HG03159 (cell line): Measurements from ENCODE around the gene USP17L17.
"Not testable (repeated sequence)": the region's sequence is repeated elsewhere in the genome, so short reads cannot be mapped to it uniquely, and the experiment has no call there.

ENCODE experiments used
- ATAC-seq: cut with Tn5 transposase; IDR thresholded peaks from one replicate; pipeline ENCODE4 v1.9.1; 2021; ENCODE audit warnings: mild to moderate bottlenecking, moderate library complexity; ENCODE audit not compliant: unreplicated experiment

The USP17L17 gene, protein sequence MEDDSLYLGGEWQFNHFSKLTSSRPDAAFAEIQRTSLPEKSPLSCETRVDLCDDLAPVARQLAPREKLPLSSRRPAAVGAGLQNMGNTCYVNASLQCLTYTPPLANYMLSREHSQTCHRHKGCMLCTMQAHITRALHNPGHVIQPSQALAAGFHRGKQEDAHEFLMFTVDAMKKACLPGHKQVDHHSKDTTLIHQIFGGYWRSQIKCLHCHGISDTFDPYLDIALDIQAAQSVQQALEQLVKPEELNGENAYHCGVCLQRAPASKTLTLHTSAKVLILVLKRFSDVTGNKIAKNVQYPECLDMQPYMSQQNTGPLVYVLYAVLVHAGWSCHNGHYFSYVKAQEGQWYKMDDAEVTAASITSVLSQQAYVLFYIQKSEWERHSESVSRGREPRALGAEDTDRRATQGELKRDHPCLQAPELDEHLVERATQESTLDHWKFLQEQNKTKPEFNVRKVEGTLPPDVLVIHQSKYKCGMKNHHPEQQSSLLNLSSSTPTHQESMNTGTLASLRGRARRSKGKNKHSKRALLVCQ

DNA sequence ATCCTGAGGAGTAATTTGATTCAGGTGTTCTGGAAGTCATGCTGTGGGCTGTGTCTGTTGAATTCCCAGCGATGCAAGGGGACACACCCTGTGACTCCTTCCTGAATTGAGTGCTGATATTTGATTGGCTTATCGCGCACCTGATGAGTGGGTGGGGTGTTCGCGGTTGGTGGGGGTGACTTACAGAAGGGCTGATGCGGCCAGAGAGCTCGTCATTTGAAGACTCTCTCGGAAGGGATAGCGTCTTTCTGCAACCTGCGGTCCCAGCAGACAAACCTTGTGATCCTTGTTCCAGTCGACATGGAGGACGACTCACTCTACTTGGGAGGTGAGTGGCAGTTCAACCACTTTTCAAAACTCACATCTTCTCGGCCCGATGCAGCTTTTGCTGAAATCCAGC lies at the start of gene USP17L17:
USP17L17 (plus strand) TSS at position 301 of the 400 bp plus-strand sequence; CDS start at position 301, 0 bp downstream.
- ATAC-seq: not testable (repeated sequence)

DNA sequence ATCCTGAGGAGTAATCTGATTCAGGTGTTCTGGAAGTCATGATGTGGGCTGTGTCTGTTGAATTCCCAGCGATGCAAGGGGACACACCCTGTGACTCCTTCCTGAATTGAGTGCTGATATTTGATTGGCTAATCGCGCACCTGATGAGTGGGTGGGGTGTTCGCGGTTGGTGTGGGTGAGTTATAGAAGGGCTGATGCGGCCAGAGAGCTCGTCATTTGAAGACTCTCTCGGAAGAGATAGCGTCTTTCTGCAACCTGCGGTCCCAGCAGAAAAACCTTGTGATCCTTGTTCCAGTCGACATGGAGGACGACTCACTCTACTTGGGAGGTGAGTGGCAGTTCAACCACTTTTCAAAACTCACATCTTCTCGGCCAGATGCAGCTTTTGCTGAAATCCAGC lies 33.3 kb upstream of the USP17L17 start, which contains the start of gene USP17L10:
USP17L10 (plus strand) TSS at position 301 of the 400 bp plus-strand sequence; CDS start at position 301, 0 bp downstream.
- ATAC-seq: not testable (repeated sequence)

DNA sequence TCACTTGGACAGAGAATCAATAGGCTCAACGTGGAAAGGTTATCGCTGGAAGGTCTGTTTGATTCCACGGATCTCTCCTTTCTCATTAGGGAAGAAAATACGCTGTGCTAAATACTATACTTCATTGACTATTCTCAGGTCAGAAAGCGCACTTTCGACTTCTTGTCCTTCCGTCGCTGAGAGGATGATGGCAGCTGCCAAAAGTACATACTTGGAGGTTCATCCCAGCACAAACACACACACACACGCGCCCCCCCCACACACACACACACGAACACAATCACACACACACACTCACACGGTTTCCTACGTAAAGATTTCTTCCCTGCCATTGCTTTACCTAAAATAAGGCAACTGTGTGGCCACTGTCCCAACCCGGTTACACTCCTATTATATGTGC lies 29.0 kb upstream of the USP17L17 start:
- not testable (repeated sequence) for ATAC-seq

DNA sequence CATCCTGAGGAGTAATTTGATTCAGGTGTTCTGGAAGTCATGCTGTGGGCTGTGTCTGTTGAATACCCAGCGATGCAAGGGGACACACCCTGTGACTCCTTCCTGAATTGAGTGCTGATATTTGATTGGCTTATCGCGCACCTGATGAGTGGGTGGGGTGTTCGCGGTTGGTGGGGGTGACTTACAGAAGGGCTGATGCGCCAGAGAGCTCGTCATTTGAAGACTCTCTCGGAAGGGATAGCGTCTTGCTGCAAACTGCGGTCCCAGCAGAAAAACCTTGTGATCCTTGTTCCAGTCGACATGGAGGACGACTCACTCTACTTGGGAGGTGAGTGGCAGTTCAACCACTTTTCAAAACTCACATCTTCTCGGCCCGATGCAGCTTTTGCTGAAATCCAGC lies 28.6 kb upstream of the USP17L17 start, which contains the start of gene USP17L11:
USP17L11 (plus strand) TSS at position 301 of the 400 bp plus-strand sequence; CDS start at position 301, 0 bp downstream.
- ATAC-seq: not testable (repeated sequence)

DNA sequence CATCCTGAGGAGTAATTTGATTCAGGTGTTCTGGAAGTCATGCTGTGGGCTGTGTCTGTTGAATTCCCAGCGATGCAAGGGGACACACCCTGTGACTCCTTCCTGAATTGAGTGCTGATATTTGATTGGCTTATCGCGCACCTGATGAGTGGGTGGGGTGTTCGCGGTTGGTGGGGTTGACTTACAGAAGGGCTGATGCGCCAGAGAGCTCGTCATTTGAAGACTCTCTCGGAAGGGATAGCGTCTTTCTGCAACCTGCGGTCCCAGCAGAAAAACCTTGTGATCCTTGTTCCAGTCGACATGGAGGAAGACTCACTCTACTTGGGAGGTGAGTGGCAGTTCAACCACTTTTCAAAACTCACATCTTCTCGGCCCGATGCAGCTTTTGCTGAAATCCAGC lies 23.8 kb upstream of the USP17L17 start, which contains the start of gene USP17L12:
USP17L12 (plus strand) TSS at position 301 of the 400 bp plus-strand sequence; CDS start at position 301, 0 bp downstream.
- not testable (repeated sequence) for ATAC-seq

DNA sequence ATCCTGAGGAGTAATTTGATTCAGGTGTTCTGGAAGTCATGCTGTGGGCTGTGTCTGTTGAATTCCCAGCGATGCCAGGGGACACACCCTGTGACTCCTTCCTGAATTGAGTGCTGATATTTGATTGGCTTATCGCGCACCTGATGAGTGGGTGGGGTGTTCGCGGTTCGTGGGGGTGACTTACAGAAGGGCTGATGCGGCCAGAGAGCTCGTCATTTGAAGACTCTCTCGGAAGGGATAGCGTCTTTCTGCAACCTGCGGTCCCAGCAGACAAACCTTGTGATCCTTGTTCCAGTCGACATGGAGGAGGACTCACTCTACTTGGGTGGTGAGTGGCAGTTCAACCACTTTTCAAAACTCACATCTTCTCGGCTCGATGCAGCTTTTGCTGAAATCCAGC lies 19.1 kb upstream of the USP17L17 start, which contains the start of gene USP17L13:
USP17L13 (plus strand) TSS at position 301 of the 400 bp plus-strand sequence; CDS start at position 301, 0 bp downstream.
- ATAC-seq: not testable (repeated sequence)

DNA sequence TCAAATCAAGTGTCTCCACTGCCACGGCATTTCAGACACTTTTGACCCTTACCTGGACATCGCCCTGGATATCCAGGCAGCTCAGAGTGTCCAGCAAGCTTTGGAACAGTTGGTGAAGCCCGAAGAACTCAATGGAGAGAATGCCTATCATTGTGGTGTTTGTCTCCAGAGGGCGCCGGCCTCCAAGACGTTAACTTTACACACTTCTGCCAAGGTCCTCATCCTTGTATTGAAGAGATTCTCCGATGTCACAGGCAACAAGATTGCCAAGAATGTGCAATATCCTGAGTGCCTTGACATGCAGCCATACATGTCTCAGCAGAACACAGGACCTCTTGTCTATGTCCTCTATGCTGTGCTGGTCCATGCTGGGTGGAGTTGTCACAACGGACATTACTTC lies 13.4 kb upstream of the USP17L17 start:
- ATAC-seq: not testable (repeated sequence)

DNA sequence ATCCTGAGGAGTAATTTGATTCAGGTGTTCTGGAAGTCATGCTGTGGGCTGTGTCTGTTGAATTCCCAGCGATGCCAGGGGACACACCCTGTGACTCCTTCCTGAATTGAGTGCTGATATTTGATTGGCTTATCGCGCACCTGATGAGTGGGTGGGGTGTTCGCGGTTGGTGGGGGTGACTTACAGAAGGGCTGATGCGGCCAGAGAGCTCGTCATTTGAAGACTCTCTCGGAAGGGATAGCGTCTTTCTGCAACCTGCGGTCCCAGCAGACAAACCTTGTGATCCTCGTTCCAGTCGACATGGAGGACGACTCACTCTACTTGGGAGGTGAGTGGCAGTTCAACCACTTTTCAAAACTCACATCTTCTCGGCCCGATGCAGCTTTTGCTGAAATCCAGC lies 9.6 kb upstream of the USP17L17 start, which contains the start of gene USP17L15:
USP17L15 (plus strand) TSS at position 301 of the 400 bp plus-strand sequence; CDS start at position 301, 0 bp downstream.
- not testable (repeated sequence) for ATAC-seq

DNA sequence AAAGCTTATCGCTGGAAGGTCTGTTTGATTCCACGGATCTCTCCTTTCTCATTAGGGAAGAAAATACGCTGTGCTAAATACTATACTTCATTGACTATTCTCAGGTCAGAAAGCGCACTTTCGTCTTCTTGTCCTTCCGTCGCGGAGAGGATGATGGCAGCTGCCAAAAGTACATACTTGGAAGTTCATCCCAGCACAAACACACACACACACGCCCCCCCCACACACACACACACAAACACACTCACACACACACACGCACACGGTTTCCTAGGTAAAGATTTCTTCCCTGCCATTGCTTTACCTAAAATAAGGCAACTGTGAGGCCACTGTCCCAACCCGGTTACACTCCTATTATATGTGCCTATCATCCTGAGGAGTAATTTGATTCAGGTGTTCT lies 5.2 kb upstream of the USP17L17 start:
- not testable (repeated sequence) for ATAC-seq

DNA sequence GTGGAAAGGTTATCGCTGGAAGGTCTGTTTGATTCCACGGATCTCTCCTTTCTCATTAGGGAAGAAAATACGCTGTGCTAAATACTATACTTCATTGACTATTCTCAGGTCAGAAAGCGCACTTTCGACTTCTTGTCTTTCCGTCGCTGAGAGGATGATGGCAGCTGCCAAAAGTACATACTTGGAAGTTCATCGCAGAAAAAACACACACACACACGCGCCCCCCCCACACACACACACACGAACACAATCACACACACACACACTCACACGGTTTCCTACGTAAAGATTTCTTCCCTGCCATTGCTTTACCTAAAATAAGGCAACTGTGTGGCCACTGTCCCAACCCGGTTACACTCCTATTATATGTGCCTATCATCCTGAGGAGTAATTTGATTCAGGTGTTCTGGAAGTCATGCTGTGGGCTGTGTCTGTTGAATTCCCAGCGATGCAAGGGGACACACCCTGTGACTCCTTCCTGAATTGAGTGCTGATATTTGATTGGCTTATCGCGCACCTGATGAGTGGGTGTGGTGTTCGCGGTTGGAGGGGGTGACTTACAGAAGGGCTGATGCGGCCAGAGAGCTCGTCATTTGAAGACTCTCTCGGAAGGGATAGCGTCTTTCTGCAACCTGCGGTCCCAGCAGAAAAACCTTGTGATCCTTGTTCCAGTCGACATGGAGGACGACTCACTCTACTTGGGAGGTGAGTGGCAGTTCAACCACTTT lies 4.4 kb downstream of the USP17L17 start, which contains the start of gene USP17L18:
USP17L18 (plus strand) TSS at position 678 of the 728 bp plus-strand sequence; CDS start at position 678, 0 bp downstream.
- not testable (repeated sequence) for ATAC-seq

DNA sequence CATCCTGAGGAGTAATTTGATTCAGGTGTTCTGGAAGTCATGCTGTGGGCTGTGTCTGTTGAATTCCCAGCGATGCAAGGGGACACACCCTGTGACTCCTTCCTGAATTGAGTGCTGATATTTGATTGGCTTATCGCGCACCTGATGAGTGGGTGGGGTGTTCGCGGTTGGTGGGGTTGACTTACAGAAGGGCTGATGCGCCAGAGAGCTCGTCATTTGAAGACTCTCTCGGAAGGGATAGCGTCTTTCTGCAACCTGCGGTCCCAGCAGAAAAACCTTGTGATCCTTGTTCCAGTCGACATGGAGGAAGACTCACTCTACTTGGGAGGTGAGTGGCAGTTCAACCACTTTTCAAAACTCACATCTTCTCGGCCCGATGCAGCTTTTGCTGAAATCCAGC lies 9.4 kb downstream of the USP17L17 start, which contains the start of gene USP17L19:
USP17L19 (plus strand) TSS at position 301 of the 400 bp plus-strand sequence; CDS start at position 301, 0 bp downstream.
- not testable (repeated sequence) for ATAC-seq

DNA sequence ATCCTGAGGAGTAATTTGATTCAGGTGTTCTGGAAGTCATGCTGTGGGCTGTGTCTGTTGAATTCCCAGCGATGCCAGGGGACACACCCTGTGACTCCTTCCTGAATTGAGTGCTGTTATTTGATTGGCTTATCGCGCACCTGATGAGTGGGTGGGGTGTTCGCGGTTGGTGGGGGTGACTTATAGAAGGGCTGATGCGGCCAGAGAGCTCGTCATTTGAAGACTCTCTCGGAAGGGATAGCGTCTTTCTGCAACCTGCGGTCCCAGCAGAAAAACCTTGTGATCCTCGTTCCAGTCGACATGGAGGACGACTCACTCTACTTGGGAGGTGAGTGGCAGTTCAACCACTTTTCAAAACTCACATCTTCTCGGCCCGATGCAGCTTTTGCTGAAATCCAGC lies 14.1 kb downstream of the USP17L17 start, which contains the start of gene USP17L20:
USP17L20 (plus strand) TSS at position 301 of the 400 bp plus-strand sequence; CDS start at position 301, 0 bp downstream.
- not testable (repeated sequence) for ATAC-seq

DNA sequence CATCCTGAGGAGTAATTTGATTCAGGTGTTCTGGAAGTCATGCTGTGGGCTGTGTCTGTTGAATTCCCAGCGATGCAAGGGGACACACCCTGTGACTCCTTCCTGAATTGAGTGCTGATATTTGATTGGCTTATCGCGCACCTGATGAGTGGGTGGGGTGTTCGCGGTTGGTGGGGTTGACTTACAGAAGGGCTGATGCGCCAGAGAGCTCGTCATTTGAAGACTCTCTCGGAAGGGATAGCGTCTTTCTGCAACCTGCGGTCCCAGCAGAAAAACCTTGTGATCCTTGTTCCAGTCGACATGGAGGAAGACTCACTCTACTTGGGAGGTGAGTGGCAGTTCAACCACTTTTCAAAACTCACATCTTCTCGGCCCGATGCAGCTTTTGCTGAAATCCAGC lies 18.9 kb downstream of the USP17L17 start, which contains the start of gene USP17L21:
USP17L21 (plus strand) TSS at position 301 of the 400 bp plus-strand sequence; CDS start at position 301, 0 bp downstream.
- not testable (repeated sequence) for ATAC-seq

DNA sequence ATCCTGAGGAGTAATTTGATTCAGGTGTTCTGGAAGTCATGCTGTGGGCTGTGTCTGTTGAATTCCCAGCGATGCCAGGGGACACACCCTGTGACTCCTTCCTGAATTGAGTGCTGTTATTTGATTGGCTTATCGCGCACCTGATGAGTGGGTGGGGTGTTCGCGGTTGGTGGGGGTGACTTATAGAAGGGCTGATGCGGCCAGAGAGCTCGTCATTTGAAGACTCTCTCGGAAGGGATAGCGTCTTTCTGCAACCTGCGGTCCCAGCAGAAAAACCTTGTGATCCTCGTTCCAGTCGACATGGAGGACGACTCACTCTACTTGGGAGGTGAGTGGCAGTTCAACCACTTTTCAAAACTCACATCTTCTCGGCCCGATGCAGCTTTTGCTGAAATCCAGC lies 23.6 kb downstream of the USP17L17 start, which contains the start of gene USP17L22:
USP17L22 (plus strand) TSS at position 301 of the 400 bp plus-strand sequence; CDS start at position 301, 0 bp downstream.
- not testable (repeated sequence) for ATAC-seq

DNA sequence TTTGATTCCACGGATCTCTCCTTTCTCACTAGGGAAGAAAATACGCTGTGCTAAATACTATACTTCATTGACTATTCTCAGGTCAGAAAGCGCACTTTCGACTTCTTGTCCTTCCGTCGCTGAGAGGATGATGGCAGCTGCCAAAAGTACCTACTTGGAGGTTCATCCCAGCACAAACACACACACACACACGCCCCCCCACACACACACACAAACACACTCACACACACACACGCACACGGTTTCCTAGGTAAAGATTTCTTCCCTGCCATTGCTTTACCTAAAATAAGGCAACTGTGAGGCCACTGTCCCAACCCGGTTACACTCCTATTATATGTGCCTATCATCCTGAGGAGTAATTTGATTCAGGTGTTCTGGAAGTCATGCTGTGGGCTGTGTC lies 28.0 kb downstream of the USP17L17 start:
- not testable (repeated sequence) for ATAC-seq
